ENCODE results near the gene RPS10.
"Not testable (repeated sequence)": the region's sequence is repeated elsewhere in the genome, so short reads cannot be mapped to it uniquely, and the experiment has no call there.

Gene RPS10

DNA sequence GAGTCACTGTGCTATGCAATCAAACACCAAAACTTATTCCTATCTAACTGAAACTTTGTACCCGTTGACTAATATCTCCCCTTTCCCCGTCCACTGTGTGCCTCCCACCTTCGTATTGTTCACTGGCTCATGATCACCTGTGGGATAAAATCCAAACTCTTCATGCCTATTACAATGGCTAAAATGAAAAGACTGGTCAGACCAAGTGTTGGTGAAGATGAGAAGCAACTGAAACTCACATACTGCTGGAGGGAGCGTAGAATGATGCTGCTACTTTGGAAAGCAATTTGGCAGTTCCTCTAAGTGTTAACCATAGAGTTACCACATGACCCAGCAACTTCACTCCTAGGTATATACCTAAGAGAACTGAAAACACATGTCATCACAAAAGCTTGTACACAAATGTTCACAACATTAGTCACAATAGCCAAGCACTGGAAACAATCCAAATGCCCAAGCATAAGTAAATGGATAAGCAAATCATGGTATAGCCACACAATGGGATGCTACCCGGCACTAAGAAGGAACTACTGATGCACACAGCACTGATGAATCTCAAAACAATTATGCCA is 13.1 kb downstream of the RPS10 start:
- intact Hi-C loops (cut with DNase I), result loop anchor here (10.0 kb wide), 1 partner anchor 218 kb away; no protein-coding TSS in a partner anchor
- no peak for DNase-seq

DNA sequence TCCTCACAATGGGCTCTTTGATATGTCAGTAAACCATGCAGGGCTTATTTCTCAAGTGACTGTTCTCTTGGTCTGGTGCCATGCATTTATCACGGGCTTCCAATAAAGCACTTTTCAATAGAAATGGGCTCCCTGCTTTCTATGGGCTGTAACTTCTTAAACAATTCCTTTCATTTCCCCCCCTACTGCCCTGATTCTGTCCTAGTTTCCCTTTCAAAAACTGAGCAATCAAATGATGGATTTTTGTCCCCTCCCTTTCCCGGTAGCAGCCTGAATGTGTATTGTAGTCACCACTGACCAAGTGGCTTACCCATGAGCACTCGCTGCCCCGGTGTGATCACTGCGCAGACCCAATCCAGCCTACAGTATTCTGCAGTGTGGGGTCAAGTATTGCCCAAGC is 13.9 kb downstream of the RPS10 start:
- peak in 41 of 42 donors; percentile 24 to 90 (median 69) for DNase-seq
- intact Hi-C loops (cut with DNase I), result loop anchor here (10.0 kb wide), 1 partner anchor 217 kb away; no protein-coding TSS in a partner anchor

DNA sequence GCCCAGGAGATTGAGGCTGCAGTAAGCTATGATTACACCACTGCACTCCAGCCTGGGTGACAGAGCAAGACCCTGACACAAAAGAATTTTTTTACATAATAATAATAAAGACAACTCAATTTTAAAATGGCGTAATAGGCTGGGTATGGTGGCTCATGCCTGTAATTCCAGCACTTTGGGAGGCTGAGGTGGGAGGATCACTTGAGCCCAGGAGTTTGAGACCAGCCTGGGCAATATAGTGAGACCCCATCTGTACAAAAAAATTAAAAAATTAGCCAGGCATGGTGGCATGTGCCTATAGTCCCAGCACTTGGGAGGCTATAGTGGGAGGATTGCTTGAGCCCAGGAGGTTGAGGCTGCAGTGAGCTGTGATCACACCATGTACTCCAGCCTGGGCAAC is 18.0 kb downstream of the RPS10 start:
- DNase-seq; intact Hi-C loops (cut with DNase I): not testable (repeated sequence)

DNA sequence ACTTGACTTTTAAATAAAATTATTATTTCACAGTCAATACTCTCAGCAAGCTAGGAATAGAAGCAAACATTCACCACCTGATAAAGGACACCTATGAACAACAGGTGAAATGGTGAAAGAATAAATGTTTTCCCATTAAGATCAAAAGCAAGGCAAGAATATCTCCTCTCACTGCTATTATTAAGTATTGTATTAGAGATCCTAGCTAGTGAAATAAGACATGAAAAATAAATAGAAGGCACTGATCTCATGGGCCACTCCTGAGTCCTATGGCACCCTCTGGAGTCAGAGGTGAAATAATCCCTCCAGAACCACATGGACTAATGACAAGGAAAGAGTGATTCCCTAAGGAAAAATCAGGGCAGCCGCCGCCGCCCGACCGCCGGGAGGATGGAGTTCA is 29.4 kb downstream of the RPS10 start:
- peak in 1 of 42 donors; percentile 1 for DNase-seq
- intact Hi-C loops (cut with DNase I), result loop anchor here (10.0 kb wide), 1 partner anchor 112 kb away; no protein-coding TSS in a partner anchor

DNA sequence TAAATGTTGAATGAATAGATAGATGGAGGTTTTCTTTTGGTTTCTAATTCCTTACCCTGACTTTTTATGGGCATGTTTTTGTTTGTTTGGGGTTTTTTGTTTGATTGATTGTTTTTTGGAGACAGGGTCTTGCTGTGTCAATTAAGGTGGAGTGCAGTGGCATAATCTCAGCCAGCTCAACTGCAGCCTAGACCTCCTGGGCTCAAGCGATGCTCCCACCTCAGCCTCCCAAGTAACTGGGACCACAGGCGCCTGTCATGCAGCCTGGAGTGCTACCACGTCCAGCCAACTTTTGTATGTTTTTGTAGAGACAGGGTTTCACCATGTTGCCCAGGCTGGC is 31.9 kb downstream of the RPS10 start:
- DNase-seq, result no peak
- intact Hi-C loops (cut with DNase I), result loop anchor here (10.0 kb wide), 1 partner anchor 109 kb away; no protein-coding TSS in a partner anchor

DNA sequence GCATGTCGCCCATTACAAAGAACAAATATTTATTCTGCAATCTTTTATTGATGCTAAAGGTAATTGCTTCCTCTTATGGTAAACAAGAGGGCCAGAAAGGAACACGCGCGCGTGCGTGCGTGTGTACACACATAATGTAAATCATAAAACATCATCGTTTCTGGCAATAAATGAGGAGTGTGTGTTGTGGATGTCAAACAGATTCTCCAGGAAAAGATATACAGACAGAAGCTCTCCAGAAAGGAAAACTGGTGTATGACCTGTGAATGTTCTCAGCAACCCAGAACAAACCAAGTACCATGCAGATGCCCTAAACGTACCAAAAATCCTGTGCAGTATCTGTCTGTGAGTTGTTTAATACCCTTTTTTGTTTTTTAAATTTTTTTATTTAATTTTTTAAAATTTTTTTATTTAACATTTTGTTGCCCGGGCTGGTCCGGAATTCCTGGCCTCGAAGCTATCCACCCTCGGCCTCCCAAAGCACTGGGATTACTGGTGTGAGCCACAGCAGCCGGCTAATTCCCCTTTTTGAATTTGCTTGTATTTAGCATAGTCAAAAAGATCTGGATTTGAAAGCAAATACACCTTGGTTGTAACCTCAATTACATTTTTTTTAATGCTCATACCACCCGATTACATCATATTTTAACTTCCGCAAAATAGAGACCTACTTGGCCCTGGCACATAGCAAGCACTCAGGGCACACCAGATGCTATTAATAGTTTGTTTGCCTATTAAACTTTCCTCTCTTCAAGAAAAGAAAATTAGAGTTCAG is 32.5 kb downstream of the RPS10 start:
- intact Hi-C loops (cut with DNase I), result loop anchor here (10.0 kb wide), 1 partner anchor 109 kb away; no protein-coding TSS in a partner anchor
- DNase-seq, result peak in 5 of 42 donors; percentile 13 to 53 (median 44)

DNA sequence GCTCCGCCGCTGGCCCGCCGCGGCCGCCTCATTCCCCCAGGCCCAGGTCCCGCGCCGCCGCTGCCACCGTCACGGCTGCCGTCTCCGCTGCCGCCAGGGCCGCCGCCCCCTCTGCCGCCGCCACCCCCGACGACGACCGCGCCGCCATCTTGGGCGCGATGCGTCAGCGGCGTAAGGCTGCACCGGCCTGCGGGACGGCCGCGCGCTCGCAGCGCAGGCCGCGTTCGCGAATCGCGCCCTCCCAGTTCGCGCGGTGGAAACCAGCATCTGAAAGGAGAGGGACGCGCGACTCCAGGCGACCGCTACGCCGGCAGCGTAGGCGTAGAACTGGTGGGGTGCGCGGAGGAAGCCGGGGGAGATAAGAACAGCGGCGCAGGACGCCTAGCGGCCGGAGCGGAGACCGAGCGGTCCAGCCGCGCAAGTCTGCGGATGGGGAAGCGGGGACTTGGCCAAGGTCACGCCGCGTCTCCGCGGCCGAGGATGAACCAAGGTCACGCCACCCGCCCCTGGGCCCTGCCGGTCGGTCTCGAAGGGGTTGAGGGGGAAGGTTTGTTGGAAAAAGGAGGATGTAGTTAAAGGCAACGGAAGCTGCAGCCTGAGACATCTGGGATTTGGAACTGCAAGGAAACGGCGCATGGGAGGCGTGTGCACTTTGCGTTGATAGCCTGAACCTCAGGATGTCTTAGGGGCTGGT is 33.2 kb downstream of the RPS10 start, which contains the start of gene NUDT3:
Gene NUDT3, minus strand, starts transcription at position 173 of the 694 bp plus-strand sequence. CDS start 307 bp downstream, outside the sequence.
- intact Hi-C loops (cut with DNase I), result loop anchor here (1.0 to 10.0 kb wide), 2 partner anchors 108 to 143 kb away; partner anchors contain the start of gene SMIM29
- peak; percentile 85 to 98 (median 94) for DNase-seq

DNA sequence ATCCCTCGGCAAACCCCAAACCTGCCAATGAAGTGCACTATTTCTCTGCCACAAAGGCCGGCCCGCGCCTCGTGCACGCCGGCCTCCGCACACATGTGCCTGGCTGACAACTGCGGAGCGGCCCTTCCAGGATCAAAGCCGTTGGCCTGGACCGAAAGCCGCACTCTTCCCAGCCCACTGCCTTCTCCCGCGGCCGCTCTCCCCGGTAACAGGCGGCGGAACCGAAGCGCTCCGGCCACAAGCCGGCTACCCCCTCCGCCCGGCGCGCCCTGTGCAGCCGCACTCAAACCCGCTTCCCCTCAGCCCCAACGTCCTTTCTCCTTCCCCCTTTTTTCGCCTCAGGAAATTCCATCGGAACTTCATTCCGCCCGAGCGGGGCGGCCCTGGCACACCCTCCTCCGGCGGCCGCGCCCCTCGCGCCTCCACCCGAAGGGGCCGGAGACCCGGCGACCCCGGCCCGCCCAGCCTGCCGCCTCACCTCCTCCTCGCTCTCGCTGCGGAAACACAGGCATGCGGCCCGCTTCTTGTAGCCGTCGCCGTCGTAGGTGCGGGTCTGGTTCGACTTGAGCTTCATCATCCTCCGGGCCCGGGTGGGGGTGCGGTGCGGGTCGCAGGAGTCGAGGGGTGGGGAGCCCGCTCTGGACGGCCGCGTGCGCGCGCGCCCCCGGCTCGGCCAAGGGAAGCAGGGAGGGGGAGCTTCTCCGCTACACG is 33.9 kb downstream of the RPS10 start:
- intact Hi-C loops (cut with DNase I), result loop anchor here (1.0 to 10.0 kb wide), 2 partner anchors 107 to 143 kb away; partner anchors contain the start of gene SMIM29
- peak in 41 of 42 donors; percentile 23 to 83 (median 63) for DNase-seq

DNA sequence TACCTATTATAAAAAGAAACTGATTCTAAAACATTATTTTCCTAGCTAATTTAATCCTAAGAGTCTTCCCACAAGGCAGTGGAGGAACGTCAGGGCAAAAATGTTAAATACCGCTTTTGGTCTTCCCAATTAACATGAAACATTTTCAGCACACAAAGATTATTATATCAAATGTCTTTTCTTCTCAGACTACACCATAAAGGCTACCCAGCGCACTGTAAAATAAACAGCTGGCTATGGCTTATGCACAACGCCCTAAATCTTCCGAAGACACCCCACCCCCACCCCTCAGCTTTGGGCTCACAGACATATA is 34.4 kb downstream of the RPS10 start:
- intact Hi-C loops (cut with DNase I), result loop anchor here (10.0 kb wide), 1 partner anchor 107 kb away; no protein-coding TSS in a partner anchor
- no peak for DNase-seq

DNA sequence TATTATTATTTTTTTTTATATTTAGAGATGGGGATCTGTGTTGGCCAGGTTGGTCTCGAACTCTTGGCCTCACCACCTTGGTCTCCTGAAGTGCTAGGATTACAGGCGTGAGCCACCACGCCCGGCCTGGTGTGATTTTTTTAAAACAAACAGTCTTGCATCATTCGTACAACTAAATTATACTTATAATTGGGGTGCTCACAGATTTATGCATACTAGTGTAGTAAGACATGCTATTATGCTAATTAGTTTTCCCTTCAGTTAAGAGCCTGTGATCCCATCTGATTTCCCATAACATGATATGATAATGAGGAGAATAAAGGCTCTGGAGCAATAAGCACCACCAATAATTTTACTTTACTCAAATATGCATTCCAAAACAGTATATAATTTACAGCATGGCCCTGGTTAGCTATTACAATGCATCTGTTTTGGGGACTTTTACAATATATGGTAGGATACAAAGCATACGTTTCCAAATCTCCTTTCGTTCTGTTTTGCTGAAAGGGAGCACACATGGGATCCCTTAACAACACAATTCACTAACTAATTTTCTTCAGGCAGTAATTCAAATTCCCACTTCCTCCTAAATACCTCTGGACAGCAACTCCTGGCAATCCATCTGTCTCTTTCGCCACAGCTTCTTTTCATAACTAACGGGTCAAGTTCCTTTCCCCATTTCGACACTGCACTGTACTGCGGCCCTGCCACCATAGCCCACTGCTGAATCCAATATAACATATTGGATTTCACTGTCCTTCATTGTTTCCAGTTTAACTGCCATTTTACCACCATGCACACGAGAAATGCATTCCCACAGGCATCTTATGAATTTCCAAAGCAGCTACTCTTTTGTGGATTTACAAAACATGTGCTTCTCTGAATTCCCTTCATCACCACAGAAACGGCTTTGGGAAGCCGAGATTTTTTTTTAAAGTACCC is 35.1 kb downstream of the RPS10 start:
- DNase-seq, result peak in 16 of 42 donors; percentile 17 to 66 (median 34)

DNA sequence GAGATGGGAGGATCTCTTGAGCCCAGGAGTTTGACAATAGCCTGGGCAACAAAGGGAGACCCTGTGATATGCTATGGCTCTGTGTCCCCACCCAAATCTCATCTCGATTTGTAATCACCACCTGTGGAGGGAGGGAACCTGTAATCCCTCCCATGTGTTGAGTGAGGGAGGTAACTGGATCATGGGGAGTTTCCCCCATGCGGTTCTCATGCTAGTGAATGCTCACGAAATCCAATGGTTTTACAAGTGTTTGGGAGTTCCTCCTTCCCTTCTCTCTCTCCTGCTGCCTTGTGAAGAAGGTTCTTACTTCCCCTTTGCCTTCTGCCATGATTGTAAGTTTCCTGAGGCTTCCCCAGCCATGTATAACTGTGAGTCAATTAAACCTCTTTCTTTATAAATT is 36.8 kb downstream of the RPS10 start:
- DNase-seq, result no peak
- intact Hi-C loops (cut with DNase I), result no loop called here

More for the DNA sequence above, 35.1 kb downstream of the RPS10 start:
- intact Hi-C loops (cut with DNase I), result loop anchor here (10.0 kb wide), 1 partner anchor 106 kb away; no protein-coding TSS in a partner anchor

DNA sequence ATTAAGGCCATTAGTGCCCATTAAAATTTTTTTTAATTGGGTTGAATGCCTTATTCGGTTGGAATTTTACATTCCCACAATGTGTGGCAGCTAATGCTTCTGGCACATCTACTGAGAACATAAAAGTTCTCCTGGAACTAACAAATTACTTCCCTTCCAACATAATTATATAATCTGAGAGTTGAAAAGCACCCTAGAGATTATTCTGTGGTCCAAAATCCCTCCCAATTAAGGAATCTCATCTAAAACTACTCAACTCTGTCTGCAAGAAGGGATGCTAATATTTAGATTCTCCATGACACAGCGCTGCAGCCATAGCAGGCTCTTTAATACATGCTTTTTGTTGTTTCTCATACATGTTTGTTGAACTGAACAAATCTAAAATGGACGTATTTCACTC is 37.4 kb downstream of the RPS10 start:
- intact Hi-C loops (cut with DNase I), result no loop called here
- DNase-seq, result no peak

DNA sequence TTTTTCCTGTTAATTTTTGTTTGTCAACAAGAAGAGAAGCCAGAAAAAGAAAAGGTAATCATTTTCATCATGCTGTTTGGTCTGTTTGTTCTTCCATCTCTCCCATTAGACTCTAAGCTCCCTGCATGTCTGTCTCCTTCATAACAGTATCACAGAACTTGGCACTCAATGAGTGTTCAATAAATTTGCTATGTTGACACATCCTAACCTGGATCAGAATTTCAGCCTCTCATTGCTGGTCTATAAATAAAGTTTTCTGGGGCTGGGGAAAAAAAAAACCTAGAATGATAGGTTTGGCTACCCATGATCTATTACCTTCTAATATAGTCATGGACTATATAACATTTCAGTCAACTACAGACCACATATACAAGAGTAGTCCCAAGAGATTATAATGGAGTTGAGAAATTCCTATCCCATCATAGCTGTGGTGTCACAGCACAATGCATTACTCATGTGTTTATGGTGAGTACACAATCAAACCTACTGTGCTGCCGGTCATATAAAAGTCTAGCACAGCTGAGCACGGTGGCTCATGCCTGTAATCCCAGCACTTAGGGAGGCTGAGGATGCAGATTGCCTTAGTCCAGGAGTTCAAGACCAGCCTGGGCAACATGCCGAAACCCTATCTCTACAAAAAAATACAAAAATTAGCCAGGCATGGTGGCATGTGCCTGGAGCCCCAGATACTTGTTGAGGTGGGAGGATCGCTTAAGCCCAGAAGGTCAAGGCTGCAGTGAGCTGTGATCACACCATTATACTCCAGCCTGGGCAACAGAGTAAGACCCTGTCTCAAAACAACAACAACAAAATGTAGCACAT is 39.3 kb downstream of the RPS10 start:
- no peak for DNase-seq
- intact Hi-C loops (cut with DNase I), result no loop called here

DNA sequence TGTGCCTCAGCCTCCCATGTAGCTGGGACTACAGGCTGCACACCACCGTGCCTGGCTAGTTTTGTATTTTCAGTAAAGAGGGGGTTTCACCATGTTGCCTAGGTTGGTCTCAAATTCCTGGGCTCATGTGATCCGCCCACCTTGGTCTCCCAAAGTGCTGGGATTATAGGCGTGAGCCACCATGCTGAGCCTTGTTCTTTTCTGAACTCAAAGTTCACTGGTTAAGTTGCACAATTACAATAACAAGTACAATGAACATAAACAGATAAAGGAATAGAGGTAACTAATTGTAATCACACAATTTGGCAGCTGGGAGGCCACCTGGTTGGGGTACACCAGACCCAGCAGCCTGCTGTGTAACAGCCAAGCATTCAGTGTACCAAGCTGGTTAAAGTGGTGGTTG is 40.1 kb downstream of the RPS10 start:
- no peak for DNase-seq
- intact Hi-C loops (cut with DNase I), result no loop called here

DNA sequence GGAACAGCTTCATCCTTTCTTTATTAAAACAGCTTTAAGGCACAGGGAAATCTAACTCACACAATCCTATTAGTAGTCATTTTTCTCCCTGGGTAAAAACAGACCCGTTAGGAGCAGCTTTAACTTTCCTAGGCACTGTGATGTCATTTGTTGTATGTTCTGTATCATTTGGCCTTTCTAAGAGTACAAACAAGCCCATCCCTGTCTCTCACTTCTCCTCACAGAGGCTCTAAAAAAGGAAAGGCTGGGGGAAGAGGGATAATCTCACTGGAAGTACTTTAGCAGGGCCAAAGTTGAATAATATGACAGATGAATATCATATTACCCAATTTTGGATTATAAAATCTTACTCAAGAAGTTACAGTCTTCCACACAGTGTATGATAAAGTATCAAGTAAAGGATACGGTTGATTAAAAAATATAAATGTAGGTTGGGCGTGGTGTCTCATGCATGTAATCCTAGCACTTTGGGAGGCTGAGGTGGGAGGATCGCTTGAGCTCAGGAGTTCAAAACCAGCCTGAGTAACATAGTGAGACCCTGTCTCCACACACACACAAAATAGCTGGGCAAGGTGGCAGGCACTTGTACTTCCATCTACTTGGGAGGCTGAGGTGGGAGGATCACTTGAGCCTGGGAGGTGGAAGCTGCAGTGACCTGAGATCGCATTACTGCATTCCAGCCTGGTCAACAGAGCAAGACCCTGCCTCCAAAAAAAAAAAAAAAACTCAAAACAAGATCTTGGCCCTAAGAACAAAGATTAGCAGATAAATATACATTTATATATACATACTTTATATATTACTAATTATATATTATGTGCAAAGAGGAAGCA is 41.3 kb downstream of the RPS10 start:
- intact Hi-C loops (cut with DNase I), result no loop called here

DNA sequence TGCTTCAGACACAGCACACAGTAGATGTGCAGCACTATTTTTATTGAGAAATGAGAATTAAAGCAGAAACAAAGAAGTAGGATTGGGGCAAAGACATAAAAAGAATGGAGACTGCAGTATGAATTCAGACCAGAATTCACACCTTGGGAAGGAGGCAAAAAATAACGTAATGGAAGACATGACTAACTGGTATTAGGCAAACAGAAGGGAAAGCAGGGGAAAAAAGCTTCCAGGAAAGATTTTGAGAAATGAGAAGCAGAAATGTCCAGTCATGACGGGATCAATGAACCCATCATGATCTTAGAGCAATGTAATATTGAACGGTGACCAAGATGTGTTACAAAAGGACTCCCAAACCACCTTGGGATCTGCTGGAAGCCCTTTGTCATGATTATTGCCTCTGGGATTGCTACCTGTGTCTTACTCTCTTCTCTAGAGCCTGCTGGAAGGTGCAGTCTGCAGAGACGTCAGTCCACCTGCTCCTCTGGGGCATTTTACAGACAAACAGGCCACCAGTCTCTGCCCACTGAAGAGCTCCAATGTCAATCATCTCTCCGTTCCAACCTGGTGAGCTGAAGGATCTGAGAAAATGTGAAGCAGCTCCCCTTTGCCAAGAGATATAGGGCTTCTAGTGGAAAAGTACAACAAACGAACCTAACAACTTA is 42.1 kb downstream of the RPS10 start:
- intact Hi-C loops (cut with DNase I), result no loop called here
- DNase-seq, result no peak

More for the DNA sequence above, 41.3 kb downstream of the RPS10 start:
- DNase-seq, result no peak

Measured in head of caudate nucleus (tissue), 42 donors.